ENCODE data around the gene HOXA7.

DNA sequence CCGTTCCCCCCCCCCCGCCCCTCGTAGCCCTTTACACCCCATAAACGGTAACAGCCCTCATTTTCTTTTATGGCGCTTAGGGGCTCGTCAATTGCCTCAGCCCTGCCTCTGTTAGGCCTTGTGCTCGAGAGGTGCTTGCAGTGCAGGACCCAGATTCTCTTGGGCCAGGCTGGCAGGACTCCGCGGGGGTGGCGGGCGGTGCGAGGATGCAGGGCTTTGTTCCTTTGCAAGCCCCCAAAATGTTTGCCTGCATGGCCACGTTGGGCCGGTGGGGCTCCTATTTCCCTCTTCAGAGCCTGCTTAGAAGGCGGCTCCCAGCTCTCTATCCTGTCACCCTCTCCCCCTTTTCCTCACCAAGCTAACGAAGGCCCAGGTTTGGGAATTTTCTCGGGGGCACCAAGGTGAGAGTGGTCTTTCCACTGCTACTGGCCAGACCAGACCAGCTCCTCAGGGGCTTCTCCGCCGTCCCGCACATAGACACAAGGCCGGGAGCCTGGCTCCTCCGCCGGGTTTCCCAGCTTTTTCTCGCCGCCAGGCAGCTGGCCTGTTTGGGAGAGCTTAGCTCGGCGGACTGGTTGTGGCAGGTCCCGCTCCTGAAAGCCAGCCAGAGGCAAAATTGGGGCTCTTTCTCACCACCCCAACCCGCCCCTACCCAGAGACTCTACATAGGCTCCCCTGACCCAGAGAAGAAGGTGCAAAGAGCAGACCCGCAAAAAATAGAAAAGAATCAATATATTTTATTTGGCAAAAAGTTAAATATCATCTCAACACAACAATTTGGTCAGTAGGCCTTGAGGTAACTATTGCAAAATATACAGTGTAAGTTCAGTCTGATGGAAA lies 5.5 kb upstream of the HOXA7 start:
- TF ChIP-seq POLR2A (IDR thresholded peaks at IDR 0.05; ENCODE audit: low read depth, low read length): no peak
- TF ChIP-seq POLR2AphosphoS5 (IDR thresholded peaks at IDR 0.05; ENCODE audit: low read depth, low read length): no peak
- no peak for TF ChIP-seq TAF1 (IDR thresholded peaks at IDR 0.05; ENCODE audit: low read depth, low read length)
- TF ChIP-seq SPI1 (IDR thresholded peaks at IDR 0.05; ENCODE audit: low read depth, low read length): no peak
- TF ChIP-seq POU2F2 (IDR thresholded peaks at IDR 0.05; ENCODE audit: low read depth, low read length): no peak
